CD4-positive, alpha-beta T cell (primary cell): ENCODE measurements around the gene MTX3. TPM values are rescaled to one million over a fixed set of nuclear protein-coding genes. Genes with fewer than 3 reads are reported as not detected.

Source experiments
- ATAC-seq: fragments of 200-7000 bp; cut with Tn5 transposase; one replicate; pipeline ENCODE4 v1.10.0; 2022; ENCODE audit warnings: mild to moderate bottlenecking; ENCODE audit not compliant: poor library complexity
- CTCF ChIA-PET: fragments of 350-600 bp; sonication (Branson Sonifier 250); formaldehyde crosslinking; loops from one replicate; lab custom pipeline; 2021; ENCODE audit warnings: antibody characterized with exemption, inconsistent platforms; lab: Charles Lee
- POLR2A ChIA-PET: fragments of 350-600 bp; sonication (Branson Sonifier 250); formaldehyde crosslinking; loops from one replicate; lab custom pipeline; 2021; ENCODE audit warnings: antibody characterized with exemption, inconsistent platforms; lab: Charles Lee
- DNase-seq, 14 experiments: peaks; one replicate each; pipeline ENCODE4 v3.0.0-alpha.2; 2013 to 2020; ENCODE audit warnings: mixed read lengths in 2 of 14
- H3K27ac ChIP-seq, 2 donors: one replicate each; pipeline versions ENCODE4 v1.5.1 to v1.7.0; 2013; ENCODE audit warnings: low read length in 2 of 2, low read depth in 1 of 2, mild to moderate bottlenecking in 1 of 2
- H3K27me3 ChIP-seq, 2 experiments: 1 replicate in 1 of 2; 2 replicates in 1 of 2; pipeline versions ENCODE4 v1.6.1 to v1.7.0; 2013; ENCODE audit warnings: low read length in 2 of 2, control low read depth in 1 of 2, mild to moderate bottlenecking in 1 of 2, moderate library complexity in 1 of 2; ENCODE audit not compliant: insufficient read depth in 2 of 2, control insufficient read depth in 1 of 2
- H3K36me3 ChIP-seq: one replicate; pipeline ENCODE4 v1.6.1; 2013; ENCODE audit warnings: low read length, control low read depth; ENCODE audit not compliant: insufficient read depth
- H3K4me1 ChIP-seq: one replicate; pipeline ENCODE4 v1.6.1; 2013; ENCODE audit warnings: low read length, control low read depth; ENCODE audit not compliant: insufficient read depth
- H3K4me3 ChIP-seq: one replicate; pipeline ENCODE4 v1.5.1; 2013; ENCODE audit warnings: mild to moderate bottlenecking, low read length, moderate library complexity
- H3K9me3 ChIP-seq, 2 experiments: 1 replicate in 1 of 2; 2 replicates in 1 of 2; pipeline versions ENCODE4 v1.6.1 to v1.7.0; 2013; ENCODE audit warnings: low read length in 2 of 2, mild to moderate bottlenecking in 2 of 2, control low read depth in 1 of 2, moderate library complexity in 1 of 2; ENCODE audit not compliant: control insufficient read depth in 1 of 2, insufficient read depth in 1 of 2
- H3K27ac Mint-ChIP-seq: one replicate; pipeline ENCODE4 v1.8.0; 2020; ENCODE audit warnings: mixed read lengths
- H3K27me3 Mint-ChIP-seq: one replicate; pipeline ENCODE4 v1.8.0; 2021; ENCODE audit warnings: mixed read lengths
- H3K36me3 Mint-ChIP-seq: one replicate; pipeline ENCODE4 v1.8.0; 2021; ENCODE audit warnings: low read depth, mixed read lengths
- H3K4me1 Mint-ChIP-seq: one replicate; pipeline ENCODE4 v1.8.0; 2021; ENCODE audit warnings: low read depth, mixed read lengths
- H3K4me3 Mint-ChIP-seq: one replicate; pipeline ENCODE4 v1.8.0; 2020; ENCODE audit warnings: mild to moderate bottlenecking, mixed read lengths
- H3K9me3 Mint-ChIP-seq: one replicate; pipeline ENCODE4 v1.8.0; 2020; ENCODE audit warnings: mixed read lengths
- CTCF ChIP-seq: fragments of 200-600 bp; IDR thresholded peaks from one replicate; pipeline ENCODE4 v1.8.0; 2022; ENCODE audit warnings: antibody characterized with exemption, mild to moderate bottlenecking
- intact Hi-C, 2 experiments: fragments of 100-400 bp; cut with DNase I in 1 of 2; cut with micrococcal nuclease in 1 of 2; formaldehyde crosslinking; loops; one replicate each; pipeline versions ENCODE4 v1.15.1 to v1.9.0; 2023 to 2025; cut with DNase I, micrococcal nuclease
- total RNA-seq, 174 experiments: library from RNA in 2 of 174; stranded (reverse) in 2 of 174; gene quantifications; one replicate each; pipeline ENCODE4 v1.2.3 and lab custom pipeline; 2021 to 2026

The MTX3 gene
- total RNA-seq, 2 experiments from 2014 or later: 25.6 to 26.5 TPM

GRCh38 chr5:79992891-79993657 is 2.0 kb upstream of the MTX3 start:
- Histone ChIP-seq H3K36me3 (peaks cover 4% of the 10 kb centered on the region), H3K27ac (no peak overlapping the region), H3K4me1 (peaks cover 17% of the 10 kb centered on the region), H3K4me3 (no peak overlapping the region), H3K9me3 (peaks cover 0 to 3% of the 10 kb centered on the region in 2 experiments), H3K27me3 (no peaks in the 10 kb centered on the region)
- no peaks in the 10 kb centered on the region for H3K9me3 Mint-ChIP-seq
- no peak overlapping the region for H3K4me3 Mint-ChIP-seq
- TF ChIP-seq CTCF: no peak
- intact Hi-C loops: loop anchor here (5.0 to 10.0 kb wide), 6 partner anchors 312 to 758 kb away; partner anchors contain the start of genes DHFR (in 1 of the 2), JMY (in 1 of the 2), MSH3 (in 1 of the 2) and TENT2 (in 1 of the 2)
- peaks cover 12% of the 10 kb centered on the region for H3K27me3 Mint-ChIP-seq
- ATAC-seq: no peak
- peaks cover 18% of the 10 kb centered on the region for H3K4me1 Mint-ChIP-seq
- peaks cover 29% of the 10 kb centered on the region for H3K36me3 Mint-ChIP-seq
- no peak overlapping the region for H3K27ac Mint-ChIP-seq
- ChIA-PET POLR2A (no interaction called here), CTCF (no interaction called here)
- no peak for DNase-seq

- DNase-seq (peak in 2 of 14 experiments; percentile 26 to 35), ATAC-seq (peak; percentile 8)
- peaks cover 30% of the 10 kb centered on the region for H3K36me3 ChIP-seq
- peak overlapping the region in 1 of 2 donors; percentile 59 for H3K27ac ChIP-seq
- TF ChIP-seq CTCF: no peak
- Mint-ChIP-seq H3K4me3 (peak overlapping the region; percentile 88), H3K4me1 (peaks cover 18% of the 10 kb centered on the region), H3K36me3 (peaks cover 58% of the 10 kb centered on the region), H3K27ac (peak overlapping the region; percentile 92), H3K27me3 (peaks cover 7% of the 10 kb centered on the region), H3K9me3 (no peaks in the 10 kb centered on the region)
- H3K9me3 ChIP-seq: peaks cover 0 to 3% of the 10 kb centered on the region in 2 experiments
- peak overlapping the region; percentile 85 for H3K4me3 ChIP-seq
- no peaks in the 10 kb centered on the region for H3K27me3 ChIP-seq
- intact Hi-C loops: loop anchor here (5.0 to 10.0 kb wide), 6 partner anchors 315 to 755 kb away; partner anchors contain the start of genes DHFR (in 1 of the 2), JMY (in 1 of the 2), MSH3 (in 1 of the 2) and TENT2 (in 1 of the 2)
- peaks cover 17% of the 10 kb centered on the region for H3K4me1 ChIP-seq
- POLR2A ChIA-PET: interaction anchor here (0.7 to 2.5 kb wide), 4 partner anchors 9 to 476 kb away, joined by 3 to 22 read pairs (median 3); no protein-coding TSS in a partner anchor
- CTCF ChIA-PET: no interaction called here
Measured at GRCh38 chr5:79990205-79990597, 861 bp downstream of the MTX3 start.

- Mint-ChIP-seq H3K27ac (no peak overlapping the region), H3K4me1 (peaks cover 30% of the 10 kb centered on the region), H3K4me3 (no peak overlapping the region), H3K27me3 (no peaks in the 10 kb centered on the region), H3K9me3 (no peaks in the 10 kb centered on the region), H3K36me3 (peaks cover 86% of the 10 kb centered on the region)
- TF ChIP-seq CTCF: no peak
- no peak overlapping the region for H3K4me3 ChIP-seq
- H3K4me1 ChIP-seq: peaks cover 9% of the 10 kb centered on the region
- no peak for ATAC-seq
- intact Hi-C loops: loop anchor here in 1 of 2 experiments (10.0 kb wide), 1 partner anchor 471 kb away; the partner anchor contains the start of gene HOMER1
- POLR2A ChIA-PET: interaction anchor here (0.6 kb wide), 1 partner anchor 9 kb away, joined by 4 read pairs; no protein-coding TSS in a partner anchor
- peaks cover 0 to 3% of the 10 kb centered on the region in 2 experiments for H3K9me3 ChIP-seq
- DNase-seq: no peak
- H3K27ac ChIP-seq: no peak overlapping the region
- CTCF ChIA-PET: no interaction called here
- H3K27me3 ChIP-seq: no peaks in the 10 kb centered on the region
- peaks cover 54% of the 10 kb centered on the region for H3K36me3 ChIP-seq
Measured at GRCh38 chr5:79986260-79986659, 4.8 kb downstream of the MTX3 start.
